H9 (cell line): Measurements from ENCODE around the gene OSBP2. TPM values are rescaled to one million over a fixed set of nuclear protein-coding genes. Genes with fewer than 3 reads are reported as not detected.
A peak's percentile ranks its signal among the peaks of the same experiment; 100 is the strongest.

Experiments
- DNase-seq: peaks from one replicate; pipeline ENCODE4 v3.0.0-alpha.2; 2017
- H2AFZ ChIP-seq: one replicate; pipeline ENCODE4 v1.6.1; 2013; ENCODE audit warnings: mild to moderate bottlenecking, low read length, control low read depth, moderate library complexity
- H2AK5ac ChIP-seq: 2 replicates; pipeline ENCODE4 v1.6.1; 2013; ENCODE audit warnings: low read length, control low read depth, mixed read lengths; ENCODE audit not compliant: insufficient read length
- H2BK120ac ChIP-seq: one replicate; pipeline ENCODE4 v1.6.1; 2013; ENCODE audit warnings: low read depth, mild to moderate bottlenecking, low read length, control low read depth, inconsistent platforms; ENCODE audit not compliant: poor library complexity, severe bottlenecking
- H2BK12ac ChIP-seq: 2 replicates; pipeline ENCODE4 v1.6.1; 2013; ENCODE audit warnings: low read length, control low read depth, mixed read lengths, low read depth; ENCODE audit not compliant: insufficient read length
- H2BK15ac ChIP-seq: 2 replicates; pipeline ENCODE4 v1.6.1; 2013; ENCODE audit warnings: low read depth, low read length, control low read depth
- H2BK20ac ChIP-seq: one replicate; pipeline ENCODE4 v1.6.1; 2013; ENCODE audit warnings: low read depth, mild to moderate bottlenecking, low read length, control low read depth, inconsistent platforms; ENCODE audit not compliant: poor library complexity, severe bottlenecking
- H2BK5ac ChIP-seq: 2 replicates; pipeline ENCODE4 v1.6.1; 2013; ENCODE audit warnings: low read length, control low read depth, mixed read lengths; ENCODE audit not compliant: insufficient read length
- H3K14ac ChIP-seq: 2 replicates; pipeline ENCODE4 v1.6.1; 2013; ENCODE audit warnings: low read length, control low read depth; ENCODE audit not compliant: insufficient read depth
- H3K18ac ChIP-seq: 2 replicates; pipeline ENCODE4 v1.6.1; 2013; ENCODE audit warnings: low read depth, mild to moderate bottlenecking, mixed read lengths, low read length, control low read depth; ENCODE audit not compliant: insufficient read length
- H3K23ac ChIP-seq: 2 replicates; pipeline ENCODE4 v1.6.1; 2013; ENCODE audit warnings: low read length, control low read depth, mixed read lengths, low read depth; ENCODE audit not compliant: insufficient read length
- H3K23me2 ChIP-seq: 2 replicates; pipeline ENCODE4 v1.6.1; 2013; ENCODE audit warnings: low read depth, mild to moderate bottlenecking, mixed read lengths, low read length, control low read depth; ENCODE audit not compliant: insufficient read length, poor library complexity, severe bottlenecking
- H3K27ac ChIP-seq: 2 replicates; pipeline ENCODE4 v1.5.1; 2013; ENCODE audit warnings: low read length, control low read depth, mixed read lengths, low read depth; ENCODE audit not compliant: insufficient read length
- H3K27me3 ChIP-seq: 2 replicates; pipeline ENCODE4 v1.6.1; 2013; ENCODE audit warnings: low read length, control low read depth, inconsistent platforms; ENCODE audit not compliant: insufficient read depth
- H3K4ac ChIP-seq: 2 replicates; pipeline ENCODE4 v1.6.1; 2013; ENCODE audit warnings: low read depth, mild to moderate bottlenecking, control low read depth, inconsistent platforms, low read length, moderate library complexity
- H3K4me1 ChIP-seq: 2 replicates; pipeline ENCODE4 v1.6.1; 2013; ENCODE audit warnings: low read length, control low read depth, inconsistent platforms; ENCODE audit not compliant: insufficient read depth
- H3K4me2 ChIP-seq: 2 replicates; pipeline ENCODE4 v1.6.1; 2013; ENCODE audit warnings: low read length, control low read depth, mixed read lengths; ENCODE audit not compliant: insufficient read length, insufficient read depth
- H3K56ac ChIP-seq: 2 replicates; pipeline ENCODE4 v1.6.1; 2013; ENCODE audit warnings: low read depth, mild to moderate bottlenecking, mixed read lengths, low read length, control low read depth; ENCODE audit not compliant: insufficient read length
- H3K79me1 ChIP-seq: 2 replicates; pipeline ENCODE4 v1.6.1; 2013; ENCODE audit warnings: low read depth, mild to moderate bottlenecking, moderate library complexity, low read length, control low read depth, inconsistent platforms; ENCODE audit not compliant: insufficient read depth, poor library complexity, severe bottlenecking
- H3K79me2 ChIP-seq: 2 replicates; pipeline ENCODE4 v1.6.1; 2013; ENCODE audit warnings: low read length, control low read depth, inconsistent platforms; ENCODE audit not compliant: insufficient read depth
- H3K9ac ChIP-seq: 2 replicates; pipeline ENCODE4 v1.6.1; 2013; ENCODE audit warnings: low read length, control low read depth, mixed read lengths; ENCODE audit not compliant: insufficient read length; ENCODE audit errors: extremely low read depth
- H3K9me3 ChIP-seq: one replicate; pipeline ENCODE4 v1.6.1; 2013; ENCODE audit warnings: low read depth, low read length, inconsistent platforms; ENCODE audit not compliant: control insufficient read depth
- H3T11ph ChIP-seq: one replicate; pipeline ENCODE4 v1.6.1; 2013; ENCODE audit warnings: mild to moderate bottlenecking, low read length, control low read depth, inconsistent platforms
- H4K20me1 ChIP-seq: one replicate; pipeline ENCODE4 v1.6.1; 2013; ENCODE audit not compliant: control insufficient read depth, insufficient read length, insufficient read depth
- H4K5ac ChIP-seq: 2 replicates; pipeline ENCODE4 v1.6.1; 2013; ENCODE audit warnings: low read depth, mild to moderate bottlenecking, mixed read lengths, low read length, control low read depth; ENCODE audit not compliant: insufficient read length
- H4K8ac ChIP-seq: replicated peaks from 2 replicates; pipeline ENCODE4 v1.6.1; 2013; ENCODE audit warnings: low read length, control low read depth, mixed read lengths, low read depth; ENCODE audit not compliant: insufficient read length
- H4K91ac ChIP-seq: 2 replicates; pipeline ENCODE4 v1.6.1; 2013; ENCODE audit warnings: low read depth, mild to moderate bottlenecking, moderate library complexity, mixed read lengths, low read length, control low read depth; ENCODE audit not compliant: insufficient read length
- H3K27ac Mint-ChIP-seq, 3 experiments: 2 replicates in 2 of 3; 3 replicates in 1 of 3; pipeline ENCODE4 v1.8.0; 2020 to 2021; ENCODE audit warnings: mixed read lengths in 3 of 3, mild to moderate bottlenecking in 1 of 3, moderate library complexity in 1 of 3
- H3K27me3 Mint-ChIP-seq: 2 replicates; pipeline ENCODE4 v1.8.0; 2021; ENCODE audit warnings: low read depth, mild to moderate bottlenecking, moderate library complexity, mixed read lengths
- H3K36me3 Mint-ChIP-seq, 3 experiments: 2 replicates in 2 of 3; 3 replicates in 1 of 3; pipeline ENCODE4 v1.8.0; 2020 to 2021; ENCODE audit warnings: low read depth in 3 of 3, mixed read lengths in 3 of 3; ENCODE audit not compliant: insufficient read depth in 1 of 3
- H3K4me1 Mint-ChIP-seq, 2 experiments: 2 replicates each; pipeline ENCODE4 v1.8.0; 2020; ENCODE audit warnings: mixed read lengths in 2 of 2
- H3K4me3 Mint-ChIP-seq, 2 experiments: 2 replicates in 1 of 2; 3 replicates in 1 of 2; pipeline ENCODE4 v1.8.0; 2020 to 2021; ENCODE audit warnings: mild to moderate bottlenecking in 2 of 2, mixed read lengths in 2 of 2, moderate library complexity in 1 of 2
- H3K9me3 Mint-ChIP-seq, 2 experiments: 2 replicates in 1 of 2; 3 replicates in 1 of 2; pipeline ENCODE4 v1.8.0; 2020; ENCODE audit warnings: mild to moderate bottlenecking in 2 of 2, mixed read lengths in 2 of 2, moderate library complexity in 1 of 2
- CTCF ChIP-seq: fragments of 200-600 bp; sonication (generic); conservative IDR thresholded peaks from 3 replicates; pipeline ENCODE4 v1.8.0; 2021; ENCODE audit warnings: antibody characterized with exemption, mild to moderate bottlenecking
- WGBS: extraction: QIAGEN DNeasy Blood & Tissue Kit; methylation state at CpG from one replicate; pipeline ENCODE4 v1.1.7; 2013; ENCODE audit warnings: missing lambda C conversion rate, low lambda C conversion rate, mixed read lengths; ENCODE audit not compliant: insufficient read length; ENCODE audit errors: extremely low coverage; 5-methylcytosine and 5-hydroxymethylcytosine counted together
- total RNA-seq: library from RNA; stranded (reverse); gene quantifications from 2 replicates; pipeline ENCODE4 v1.2.1, GENCODE V29; 2021

Gene OSBP2
- total RNA-seq, 1 experiment from 2014 or later = 3.4 TPM

- H2BK120ac ChIP-seq = no peak overlapping the region
- H3T11ph ChIP-seq = no peak overlapping the region
- no peak overlapping the region for H2AK5ac ChIP-seq
- no peak overlapping the region for H3K18ac ChIP-seq
- H3K4me3 Mint-ChIP-seq = no peak overlapping the region
- DNase-seq = peak; percentile 32
- H4K20me1 ChIP-seq = no peaks in the 10 kb centered on the region
- no peak overlapping the region for H2BK15ac ChIP-seq
- H2BK12ac ChIP-seq = no peak overlapping the region
- H3K27me3 Mint-ChIP-seq = no peaks in the 10 kb centered on the region
- no peaks in the 10 kb centered on the region for H3K9me3 Mint-ChIP-seq
- H3K27me3 ChIP-seq = no peaks in the 10 kb centered on the region
- no peak overlapping the region for H3K4me2 ChIP-seq
- H3K36me3 Mint-ChIP-seq = no peaks in the 10 kb centered on the region; a peak in 1 of 7 replicates
- no peaks in the 10 kb centered on the region for H3K23me2 ChIP-seq
- H2AFZ ChIP-seq = no peak overlapping the region
- WGBS = no CpG with 5 or more reads among the region's 4 CpGs
- H4K8ac ChIP-seq = no peak overlapping the region
- H3K56ac ChIP-seq = no peak overlapping the region
- peak; percentile 44 for TF ChIP-seq CTCF
- H3K9me3 ChIP-seq = no peaks in the 10 kb centered on the region
- H3K4ac ChIP-seq = no peak overlapping the region
- no peak overlapping the region for H3K9ac ChIP-seq
- no peaks in the 10 kb centered on the region for H3K4me1 ChIP-seq
- no peak overlapping the region for H3K23ac ChIP-seq
- no peaks in the 10 kb centered on the region for H3K79me2 ChIP-seq
- no peak overlapping the region for H2BK20ac ChIP-seq
- H2BK5ac ChIP-seq = no peak overlapping the region
- no peaks in the 10 kb centered on the region for H3K79me1 ChIP-seq
- peaks cover 0 to 8% of the 10 kb centered on the region in 2 experiments; a peak in 2 of 4 replicates for H3K4me1 Mint-ChIP-seq
- no peak overlapping the region; a peak in 1 of 7 replicates for H3K27ac Mint-ChIP-seq
- H4K5ac ChIP-seq = no peak overlapping the region
- no peak overlapping the region for H3K27ac ChIP-seq
- no peak overlapping the region for H3K14ac ChIP-seq
- no peak overlapping the region for H4K91ac ChIP-seq
These were observed 172.2 kb downstream of the OSBP2 start for GRCh38 chr22:30866811-30867271.
